G401.6 (cell line): Measurements from ENCODE around the gene ZNF273.
"Not testable (repeated sequence)": the region's sequence is repeated elsewhere in the genome, so short reads cannot be mapped to it uniquely, and the experiment has no call there.

Experiments
- FAIRE-seq: peaks from 2 replicates; lab custom pipeline; 2012; peaks lifted over from hg19 to GRCh38; lab: Jason Lieb, UNC

The ZNF273 gene

GRCh38 chr7:64890273-64890672 is 12.8 kb upstream of the ZNF273 start:
- not testable (repeated sequence) for FAIRE-seq

GRCh38 chr7:64890761-64891362 is 12.2 kb upstream of the ZNF273 start:
- FAIRE-seq = no peak

- FAIRE-seq = not testable (repeated sequence)
Measured at GRCh38 chr7:64891363-64892081, 11.6 kb upstream of the ZNF273 start.

GRCh38 chr7:64892116-64892515 is 11.0 kb upstream of the ZNF273 start:
- no peak for FAIRE-seq

GRCh38 chr7:64892666-64893309 is 10.3 kb upstream of the ZNF273 start:
- FAIRE-seq = no peak

- FAIRE-seq = no peak
Measured at GRCh38 chr7:64893401-64893800, 9.7 kb upstream of the ZNF273 start.

GRCh38 chr7:64902461-64902805 is 640 bp upstream of the ZNF273 start:
- FAIRE-seq = not testable (repeated sequence)

- no peak for FAIRE-seq
Measured at GRCh38 chr7:64904008-64904407, 935 bp downstream of the ZNF273 start.

- FAIRE-seq = no peak
Measured at GRCh38 chr7:64905133-64905532, 2.1 kb downstream of the ZNF273 start.

- FAIRE-seq = no peak
Measured at GRCh38 chr7:64905547-64905946, 2.5 kb downstream of the ZNF273 start.

- FAIRE-seq = no peak
Measured at GRCh38 chr7:64907641-64908326, 4.7 kb downstream of the ZNF273 start.

- no peak for FAIRE-seq
Measured at GRCh38 chr7:64908358-64908757, 5.3 kb downstream of the ZNF273 start.

- no peak for FAIRE-seq
Measured at GRCh38 chr7:64914557-64914956, 11.5 kb downstream of the ZNF273 start.

- FAIRE-seq = not testable (repeated sequence)
Measured at GRCh38 chr7:64915301-64915700, 12.2 kb downstream of the ZNF273 start.

- FAIRE-seq = not testable (repeated sequence)
Measured at GRCh38 chr7:64928252-64929187, 25.4 kb downstream of the ZNF273 start.

GRCh38 chr7:64934478-64934877 is 31.4 kb downstream of the ZNF273 start:
- FAIRE-seq = no peak

- FAIRE-seq = no peak
Measured at GRCh38 chr7:64938540-64938939, 35.5 kb downstream of the ZNF273 start.

GRCh38 chr7:64940021-64940420 is 36.9 kb downstream of the ZNF273 start:
- not testable (repeated sequence) for FAIRE-seq

- not testable (repeated sequence) for FAIRE-seq
Measured at GRCh38 chr7:64944667-64945502, 41.8 kb downstream of the ZNF273 start.

GRCh38 chr7:64945503-64946175 is 42.6 kb downstream of the ZNF273 start:
- no peak for FAIRE-seq
